ENCODE measurements around the gene KCNMB2. TPM values are rescaled to one million over a fixed set of nuclear protein-coding genes. Genes with fewer than 3 reads are reported as not detected.
"Not testable (repeated sequence)": the region's sequence is repeated elsewhere in the genome, so short reads cannot be mapped to it uniquely, and the experiment has no call there.

KCNMB2 gene
- total and polyA plus RNA-seq, 8 donors = 0.48 to 3.7 (median 1.8) TPM; not detected in 4

DNA sequence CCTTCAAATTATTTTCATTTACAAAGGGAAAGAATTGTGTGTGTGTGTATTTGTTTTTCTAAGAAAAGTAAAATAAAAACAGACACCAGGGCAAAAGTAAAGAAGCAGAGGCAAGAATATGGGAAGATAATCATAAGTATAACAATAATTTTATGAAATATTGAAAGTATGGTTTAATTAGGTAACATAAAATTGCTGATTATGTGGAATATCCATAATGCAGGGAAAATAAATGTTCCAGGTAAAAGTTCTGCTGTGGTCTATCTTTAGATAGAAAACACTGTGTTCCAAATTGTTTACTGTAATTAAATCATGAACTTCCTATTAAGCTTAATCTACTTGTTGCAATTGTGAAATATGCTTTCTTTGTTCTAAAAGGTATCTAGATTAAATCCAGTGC is 25.7 kb upstream of the KCNMB2 start:
- H3K4me1 ChIP-seq = peaks cover 5 to 19% (median 14%) of the 10 kb centered on the region in 4 donors
- H3K9me3 ChIP-seq = no peaks in the 10 kb centered on the region
- TF ChIP-seq POLR2A (IDR thresholded peaks at IDR 0.05) (no peak), POLR2AphosphoS5 (IDR thresholded peaks at IDR 0.05) (no peak), EP300 (IDR thresholded peaks at IDR 0.05) (no peak)
- TF ChIP-seq, protein P1, sequence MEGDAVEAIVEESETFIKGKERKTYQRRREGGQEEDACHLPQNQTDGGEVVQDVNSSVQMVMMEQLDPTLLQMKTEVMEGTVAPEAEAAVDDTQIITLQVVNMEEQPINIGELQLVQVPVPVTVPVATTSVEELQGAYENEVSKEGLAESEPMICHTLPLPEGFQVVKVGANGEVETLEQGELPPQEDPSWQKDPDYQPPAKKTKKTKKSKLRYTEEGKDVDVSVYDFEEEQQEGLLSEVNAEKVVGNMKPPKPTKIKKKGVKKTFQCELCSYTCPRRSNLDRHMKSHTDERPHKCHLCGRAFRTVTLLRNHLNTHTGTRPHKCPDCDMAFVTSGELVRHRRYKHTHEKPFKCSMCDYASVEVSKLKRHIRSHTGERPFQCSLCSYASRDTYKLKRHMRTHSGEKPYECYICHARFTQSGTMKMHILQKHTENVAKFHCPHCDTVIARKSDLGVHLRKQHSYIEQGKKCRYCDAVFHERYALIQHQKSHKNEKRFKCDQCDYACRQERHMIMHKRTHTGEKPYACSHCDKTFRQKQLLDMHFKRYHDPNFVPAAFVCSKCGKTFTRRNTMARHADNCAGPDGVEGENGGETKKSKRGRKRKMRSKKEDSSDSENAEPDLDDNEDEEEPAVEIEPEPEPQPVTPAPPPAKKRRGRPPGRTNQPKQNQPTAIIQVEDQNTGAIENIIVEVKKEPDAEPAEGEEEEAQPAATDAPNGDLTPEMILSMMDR (IDR thresholded peaks at IDR 0.05) = no peak
- no peaks in the 10 kb centered on the region for H3K36me3 ChIP-seq
- H3K4me3 ChIP-seq = no peak overlapping the region
- DNase-seq = no peak
- no peaks in the 10 kb centered on the region for H3K27me3 ChIP-seq
- intact Hi-C loops (cut with DNase I; ENCODE audit: low total_unique reads) = no loop called here
- H3K27ac ChIP-seq = no peak overlapping the region

DNA sequence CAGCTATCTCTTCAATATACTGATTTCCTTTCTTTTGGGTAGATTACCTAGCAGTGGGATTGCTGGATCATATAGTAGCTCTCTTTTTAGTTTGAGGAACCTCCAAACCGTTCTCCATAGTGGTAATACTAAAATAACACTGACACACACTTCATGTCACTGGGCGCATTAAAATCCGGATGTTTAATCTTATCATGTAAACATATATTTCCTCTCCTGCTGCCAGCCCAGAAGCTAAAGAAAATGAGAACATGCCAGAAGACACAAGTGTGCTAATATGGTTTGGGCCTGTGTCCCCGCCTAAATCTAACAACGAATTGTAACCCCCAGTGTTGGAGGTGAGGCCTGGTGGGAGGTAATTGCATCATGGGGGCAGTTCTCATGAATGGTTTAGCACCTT is 23.6 kb upstream of the KCNMB2 start:
- no peak for DNase-seq
- no peak for TF ChIP-seq POLR2A (IDR thresholded peaks at IDR 0.05)
- TF ChIP-seq POLR2AphosphoS5 (IDR thresholded peaks at IDR 0.05) = no peak
- 33 to 50% (median 39%) methylated on average over 5 of the region's 5 CpGs for WGBS, 5 donors
- Histone ChIP-seq H3K4me3 (no peak overlapping the region), H3K27me3 (no peaks in the 10 kb centered on the region), H3K36me3 (no peaks in the 10 kb centered on the region), H3K9me3 (no peaks in the 10 kb centered on the region), H3K27ac (no peak overlapping the region), H3K4me1 (peaks cover 7 to 11% (median 8%) of the 10 kb centered on the region in 4 donors)
- intact Hi-C loops (cut with DNase I; ENCODE audit: low total_unique reads) = no loop called here

DNA sequence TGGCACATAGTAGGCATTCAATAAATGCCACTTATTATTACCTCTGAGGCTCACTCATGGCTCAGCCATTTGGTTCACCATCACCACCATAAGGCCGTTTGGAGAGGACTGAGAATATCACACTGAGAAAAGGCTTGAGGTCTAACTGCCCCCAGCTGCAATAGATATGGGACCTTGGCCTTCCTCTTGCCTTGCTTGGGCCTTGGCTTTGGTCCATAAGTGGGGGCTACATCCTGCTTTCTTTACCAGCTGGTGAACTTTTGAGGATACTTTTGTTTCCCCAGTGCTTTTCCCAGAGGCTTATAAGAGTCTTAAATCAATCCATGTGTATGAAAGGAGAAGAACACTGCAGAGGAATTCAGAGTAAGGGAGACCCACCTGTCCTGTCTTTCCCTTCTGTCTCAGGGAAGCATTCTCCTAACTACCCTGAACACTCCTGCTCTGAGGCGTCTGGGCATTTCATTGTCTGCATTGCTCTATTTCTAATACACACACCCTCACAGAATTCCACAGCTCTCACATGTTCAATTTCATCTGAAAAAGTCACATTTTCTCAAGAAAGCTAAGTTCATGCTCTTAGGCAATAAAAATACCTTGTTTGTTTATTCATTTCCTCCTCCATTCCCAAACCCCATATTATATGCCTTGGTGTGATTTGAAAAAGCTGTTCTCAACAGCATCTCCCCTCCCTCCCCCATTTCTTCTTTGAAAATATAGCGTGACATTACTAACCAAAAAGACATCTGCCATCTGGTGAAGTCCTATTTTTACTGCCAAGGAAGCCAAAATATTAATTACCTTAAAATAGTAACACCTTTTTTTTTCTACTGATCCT is 22.5 kb upstream of the KCNMB2 start:
- H3K27ac ChIP-seq = no peak overlapping the region
- 69 to 79% (median 72%) methylated on average over 3 of the region's 3 CpGs for WGBS, 5 donors
- no peaks in the 10 kb centered on the region for H3K9me3 ChIP-seq
- no peaks in the 10 kb centered on the region for H3K27me3 ChIP-seq
- H3K4me3 ChIP-seq = no peak overlapping the region
- H3K4me1 ChIP-seq = peaks cover 0 to 4% (median under 1%) of the 10 kb centered on the region in 4 donors
- TF ChIP-seq POLR2AphosphoS5 (IDR thresholded peaks at IDR 0.05) (no peak), POLR2A (IDR thresholded peaks at IDR 0.05) (no peak), EP300 (IDR thresholded peaks at IDR 0.05) (no peak)
- TF ChIP-seq, protein P1 (IDR thresholded peaks at IDR 0.05) = no peak
- intact Hi-C loops (cut with DNase I; ENCODE audit: low total_unique reads) = no loop called here
- H3K36me3 ChIP-seq = no peaks in the 10 kb centered on the region
- peak in 1 of 2 donors; percentile 47 for DNase-seq

DNA sequence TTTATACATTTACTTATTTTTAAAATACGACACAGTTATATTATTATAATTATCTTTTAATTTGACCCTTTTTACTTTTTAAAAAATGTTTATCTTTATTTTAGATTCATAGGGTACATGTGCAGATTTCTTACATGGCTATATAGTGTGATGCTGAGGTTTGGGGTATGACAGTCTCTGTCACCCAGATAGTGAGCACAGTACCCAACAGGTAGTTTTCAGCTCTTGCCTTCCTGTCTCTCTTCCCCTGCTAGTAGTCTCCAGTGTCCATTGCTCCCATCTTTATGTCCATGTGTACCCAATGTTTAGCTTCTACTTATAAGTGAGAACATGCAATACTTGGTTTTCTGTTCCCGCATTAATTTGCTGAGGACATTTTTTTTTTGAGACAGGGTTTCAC is 21.8 kb upstream of the KCNMB2 start:
- WGBS, 5 donors = 91 to 94% (median 91%) methylated on average over 2 of the region's 2 CpGs
- no peak overlapping the region for H3K27ac ChIP-seq
- H3K9me3 ChIP-seq = no peaks in the 10 kb centered on the region
- peaks cover 0 to 4% (median 0%) of the 10 kb centered on the region in 4 donors for H3K4me1 ChIP-seq
- H3K27me3 ChIP-seq = no peaks in the 10 kb centered on the region
- TF ChIP-seq, protein P1 (IDR thresholded peaks at IDR 0.05) = no peak
- no peak for TF ChIP-seq EP300 (IDR thresholded peaks at IDR 0.05)
- no peak for TF ChIP-seq POLR2AphosphoS5 (IDR thresholded peaks at IDR 0.05)
- TF ChIP-seq POLR2A (IDR thresholded peaks at IDR 0.05) = no peak
- no peak for DNase-seq
- no peak overlapping the region for H3K4me3 ChIP-seq
- intact Hi-C loops (cut with DNase I; ENCODE audit: low total_unique reads) = no loop called here
- H3K36me3 ChIP-seq = no peaks in the 10 kb centered on the region

GRCh38 chr3:178515076-178515744 is 21.0 kb upstream of the KCNMB2 start:
- H3K27ac ChIP-seq; H3K4me1 ChIP-seq; H3K27me3 ChIP-seq; DNase-seq; H3K9me3 ChIP-seq; H3K4me3 ChIP-seq; H3K36me3 ChIP-seq; intact Hi-C loops (cut with DNase I; ENCODE audit: low total_unique reads): not testable (repeated sequence)
- 71 to 83% (median 76%) methylated on average over 6 of the region's 6 CpGs for WGBS, 5 donors

Data from stomach (tissue), 9 donors.